AG09309 (cell line): ENCODE results near the gene WDR86.

Experiments used
- DNase-seq: peaks from one replicate; pipeline ENCODE4 v3.0.0-alpha.2; 2010; ENCODE audit warnings: low read depth
- H3K4me3 ChIP-seq: 2 replicates; pipeline ENCODE4 v1.5.1; 2011; ENCODE audit warnings: mild to moderate bottlenecking, low read depth, low read length, moderate library complexity; ENCODE audit not compliant: control insufficient read depth
- TF ChIP-seq, protein P1 (sequence below): IDR thresholded peaks from 2 replicates; pipeline ENCODE4 v1.5.1; 2011; ENCODE audit warnings: mild to moderate bottlenecking, low read depth, low read length, inconsistent platforms; ENCODE audit not compliant: insufficient read depth, control insufficient read depth; ENCODE audit errors: missing control alignments

The WDR86 gene

GRCh38 chr7:151436446-151437158 is 26.8 kb upstream of the WDR86 start:
- no peak for DNase-seq
- TF ChIP-seq, protein P1, sequence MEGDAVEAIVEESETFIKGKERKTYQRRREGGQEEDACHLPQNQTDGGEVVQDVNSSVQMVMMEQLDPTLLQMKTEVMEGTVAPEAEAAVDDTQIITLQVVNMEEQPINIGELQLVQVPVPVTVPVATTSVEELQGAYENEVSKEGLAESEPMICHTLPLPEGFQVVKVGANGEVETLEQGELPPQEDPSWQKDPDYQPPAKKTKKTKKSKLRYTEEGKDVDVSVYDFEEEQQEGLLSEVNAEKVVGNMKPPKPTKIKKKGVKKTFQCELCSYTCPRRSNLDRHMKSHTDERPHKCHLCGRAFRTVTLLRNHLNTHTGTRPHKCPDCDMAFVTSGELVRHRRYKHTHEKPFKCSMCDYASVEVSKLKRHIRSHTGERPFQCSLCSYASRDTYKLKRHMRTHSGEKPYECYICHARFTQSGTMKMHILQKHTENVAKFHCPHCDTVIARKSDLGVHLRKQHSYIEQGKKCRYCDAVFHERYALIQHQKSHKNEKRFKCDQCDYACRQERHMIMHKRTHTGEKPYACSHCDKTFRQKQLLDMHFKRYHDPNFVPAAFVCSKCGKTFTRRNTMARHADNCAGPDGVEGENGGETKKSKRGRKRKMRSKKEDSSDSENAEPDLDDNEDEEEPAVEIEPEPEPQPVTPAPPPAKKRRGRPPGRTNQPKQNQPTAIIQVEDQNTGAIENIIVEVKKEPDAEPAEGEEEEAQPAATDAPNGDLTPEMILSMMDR = no peak

GRCh38 chr7:151435971-151436370 is 26.1 kb upstream of the WDR86 start:
- DNase-seq = no peak
- no peak overlapping the region for H3K4me3 ChIP-seq
- TF ChIP-seq, protein P1 = no peak

More at GRCh38 chr7:151436446-151437158, 26.8 kb upstream of the WDR86 start:
- H3K4me3 ChIP-seq = no peak overlapping the region

DNA sequence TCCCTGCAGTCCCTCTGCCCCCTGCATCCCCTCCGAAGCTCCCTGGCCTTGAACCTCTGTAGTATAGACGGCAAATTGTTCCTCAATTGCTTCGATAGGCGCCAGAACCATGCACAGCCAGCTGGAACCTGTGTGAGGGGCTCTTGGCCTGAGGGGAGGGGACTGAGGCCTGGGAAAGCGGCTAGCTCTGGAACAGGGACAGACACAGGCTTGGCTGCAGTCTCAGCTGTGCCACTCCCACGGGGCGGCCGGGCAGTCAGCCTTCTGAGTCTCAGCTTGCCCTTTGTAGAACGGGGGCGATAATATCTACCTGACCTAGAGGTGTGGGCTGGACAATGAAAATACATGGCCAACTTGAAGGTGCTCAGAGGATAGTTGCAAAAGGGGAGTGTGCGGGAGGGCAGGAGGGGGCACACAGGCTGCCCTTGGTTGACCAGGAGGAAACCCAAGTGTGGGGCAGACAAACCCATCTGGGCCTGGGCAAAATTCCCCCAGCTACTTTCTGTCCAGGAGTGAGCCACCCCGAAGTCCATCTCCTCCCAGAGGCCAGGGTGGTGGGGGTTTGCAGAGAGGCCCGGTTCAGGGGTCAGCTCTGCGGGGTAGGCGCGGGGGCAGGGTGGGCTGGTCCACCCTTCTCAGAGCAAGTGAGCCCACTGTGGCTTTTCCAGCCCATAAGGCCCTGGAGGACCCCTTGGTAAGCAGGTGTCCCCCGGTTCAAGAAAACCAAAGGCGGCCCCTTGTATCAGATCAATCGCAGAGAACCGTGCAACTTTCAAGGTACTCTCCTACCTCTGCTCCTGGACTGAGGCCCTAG is 25.5 kb upstream of the WDR86 start:
- no peak overlapping the region for H3K4me3 ChIP-seq
- TF ChIP-seq, protein P1 = no peak
- no peak for DNase-seq

DNA sequence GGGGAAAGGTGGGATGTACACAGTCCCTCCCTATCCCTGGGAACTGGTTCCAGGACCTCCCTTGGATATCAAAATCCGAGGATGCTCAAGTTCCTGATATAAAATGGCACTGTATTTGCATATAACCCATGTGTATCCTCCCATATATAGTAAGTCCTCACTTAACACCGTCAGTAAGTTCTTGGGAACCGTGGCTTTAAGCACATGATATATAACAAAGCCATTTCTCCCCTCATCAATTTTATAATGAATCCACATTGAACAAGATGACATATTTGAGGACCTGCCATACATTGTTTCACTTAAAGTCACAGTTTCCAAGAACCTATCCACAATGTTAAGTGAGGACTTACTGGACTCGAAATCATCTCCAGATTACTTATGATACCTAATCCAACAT is 24.7 kb upstream of the WDR86 start:
- no peak overlapping the region for H3K4me3 ChIP-seq
- TF ChIP-seq, protein P1 = no peak
- no peak for DNase-seq

DNA sequence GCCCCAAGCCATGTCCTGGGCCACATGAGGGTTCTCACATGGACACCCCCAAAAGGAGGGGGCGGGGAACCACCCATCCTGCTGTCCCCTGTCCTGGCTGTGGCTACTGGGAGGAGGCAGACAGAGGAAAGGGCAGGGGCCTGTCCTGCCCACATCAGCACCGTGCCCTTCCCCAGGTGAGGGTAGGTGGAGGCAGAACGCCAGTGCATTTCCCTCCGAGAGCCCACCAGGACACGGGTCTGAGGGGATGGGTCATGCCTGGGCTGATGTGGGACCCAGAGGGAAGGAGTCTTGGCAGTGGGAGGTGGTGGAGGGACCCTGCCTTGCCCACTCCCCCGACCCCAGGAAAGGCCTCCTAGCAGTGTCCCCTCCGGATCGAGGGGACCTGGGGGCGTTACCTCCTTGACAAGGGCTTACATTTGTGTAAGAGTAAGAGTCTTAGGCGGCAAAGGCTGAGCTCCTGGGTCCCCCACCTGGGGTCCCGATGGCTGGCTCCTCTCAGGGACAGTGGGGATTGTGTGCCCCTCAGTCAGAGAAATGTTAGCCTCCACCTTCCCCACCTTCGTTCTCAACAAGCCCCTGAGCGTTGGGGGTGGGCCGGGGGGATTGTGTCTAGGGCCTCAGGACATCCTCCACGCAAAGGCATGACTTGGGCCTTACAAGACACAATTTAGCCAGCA is 24.0 kb upstream of the WDR86 start:
- TF ChIP-seq, protein P1 = no peak
- H3K4me3 ChIP-seq = no peak overlapping the region
- no peak for DNase-seq

DNA sequence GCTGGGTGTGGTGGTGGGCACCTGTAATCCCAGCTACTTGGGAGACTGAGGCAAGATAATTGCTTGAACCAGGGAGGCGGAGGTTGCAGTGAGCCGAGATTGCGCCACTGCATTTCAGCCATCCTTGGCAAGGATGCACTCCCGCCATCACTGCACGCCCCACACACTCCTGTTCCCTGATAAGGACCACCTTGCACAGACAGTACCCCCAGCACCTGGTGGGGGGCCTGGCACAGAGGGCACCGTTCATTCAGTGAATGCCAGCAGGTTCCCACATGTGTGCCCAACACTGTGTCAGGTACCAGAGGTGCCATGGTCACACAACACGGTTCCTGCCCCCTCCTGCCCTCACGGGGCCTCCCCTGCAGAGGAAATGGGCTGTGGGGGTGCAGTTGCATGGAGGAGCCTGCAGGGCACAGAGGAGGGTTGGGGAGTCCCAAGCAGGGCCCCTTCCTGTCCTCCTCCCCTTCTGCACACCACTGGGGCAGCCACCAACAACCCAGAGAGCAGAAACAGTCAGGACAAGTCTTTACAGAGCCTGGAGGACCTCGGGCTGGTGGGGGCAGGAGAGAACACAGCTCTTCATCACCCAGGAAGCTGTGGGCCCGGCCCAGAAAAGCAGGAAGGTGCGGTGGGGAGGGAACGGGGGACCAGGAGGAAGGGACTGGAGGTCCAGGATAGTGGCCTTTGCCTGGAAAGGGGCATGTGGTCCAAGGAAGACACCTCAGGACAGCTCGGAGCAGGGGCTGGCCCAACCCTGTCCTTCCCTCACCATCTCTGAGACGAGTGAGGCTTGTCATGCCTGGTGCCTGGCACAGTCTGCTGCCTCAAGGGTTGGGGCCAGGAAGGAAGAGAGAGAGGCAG is 23.1 kb upstream of the WDR86 start:
- no peak for DNase-seq

More for the DNA sequence above, 23.1 kb upstream of the WDR86 start:
- TF ChIP-seq, protein P1 = no peak
- H3K4me3 ChIP-seq = no peak overlapping the region
